CD4-positive, CD25-positive, alpha-beta regulatory T cell (primary cell): ENCODE results near the gene EFNA3. TPM values are rescaled to one million over a fixed set of nuclear protein-coding genes. Genes with fewer than 3 reads are reported as not detected.

Source experiments
- ATAC-seq, 2 donors: fragments of 150-1000 bp; cut with Tn5 transposase; one replicate each; pipeline ENCODE4 v1.10.0; 2021; ENCODE audit warnings: low read depth in 2 of 2, moderate number of reproducible peaks in 2 of 2, moderate library complexity in 1 of 2
- DNase-seq, 3 donors: peaks; one replicate each; pipeline versions ENCODE4 v3.0.0 to v3.0.0-alpha.2; 2012 to 2022; ENCODE audit warnings: mixed read lengths in 1 of 3
- H3K27ac ChIP-seq: one replicate; pipeline ENCODE4 v1.7.0; 2013; ENCODE audit warnings: mild to moderate bottlenecking, low read length; ENCODE audit not compliant: insufficient read depth, poor library complexity, severe bottlenecking
- H3K27me3 ChIP-seq: one replicate; pipeline ENCODE4 v1.7.0; 2013; ENCODE audit warnings: low read length; ENCODE audit not compliant: control insufficient read depth, insufficient read depth
- H3K36me3 ChIP-seq: one replicate; pipeline ENCODE4 v1.7.0; 2013; ENCODE audit warnings: mild to moderate bottlenecking, low read length, moderate library complexity; ENCODE audit not compliant: control insufficient read depth, insufficient read depth
- H3K4me1 ChIP-seq: 2 replicates; pipeline ENCODE4 v1.7.0; 2013; ENCODE audit warnings: mild to moderate bottlenecking, low read length; ENCODE audit not compliant: insufficient read depth, control insufficient read depth, poor library complexity, severe bottlenecking
- H3K4me3 ChIP-seq: one replicate; pipeline ENCODE4 v1.7.0; 2013; ENCODE audit warnings: low read depth, mild to moderate bottlenecking, low read length, moderate library complexity
- H3K9me3 ChIP-seq, 2 experiments: 1 replicate in 1 of 2; 2 replicates in 1 of 2; pipeline ENCODE4 v1.7.0; 2013; ENCODE audit warnings: low read length in 2 of 2, mild to moderate bottlenecking in 1 of 2, moderate library complexity in 1 of 2; ENCODE audit not compliant: control insufficient read depth in 2 of 2
- H3K27ac Mint-ChIP-seq, 3 donors: one replicate each; pipeline ENCODE4 v1.8.0; 2020 to 2022; ENCODE audit warnings: mild to moderate bottlenecking in 3 of 3, mixed read lengths in 3 of 3, moderate library complexity in 2 of 3
- H3K27me3 Mint-ChIP-seq: one replicate; pipeline ENCODE4 v1.8.0; 2022; ENCODE audit warnings: mild to moderate bottlenecking, mixed read lengths
- H3K36me3 Mint-ChIP-seq: one replicate; pipeline ENCODE4 v1.8.0; 2020; ENCODE audit warnings: mixed read lengths
- H3K4me1 Mint-ChIP-seq, 4 donors: one replicate each; pipeline ENCODE4 v1.8.0; 2020 to 2022; ENCODE audit warnings: mixed read lengths in 4 of 4, mild to moderate bottlenecking in 1 of 4
- H3K4me3 Mint-ChIP-seq, 4 donors: one replicate each; pipeline ENCODE4 v1.8.0; 2020 to 2022; ENCODE audit warnings: mild to moderate bottlenecking in 4 of 4, mixed read lengths in 4 of 4, moderate library complexity in 3 of 4
- H3K9me3 Mint-ChIP-seq, 7 donors: one replicate each; pipeline ENCODE4 v1.8.0; 2020 to 2022; ENCODE audit warnings: mixed read lengths in 7 of 7, mild to moderate bottlenecking in 3 of 7, moderate library complexity in 2 of 7
- polyA plus RNA-seq, 4 donors: library from polyadenylated mRNA; unstranded; fragments of 300-500 nt; fragmentation: Illumina TruSeq; gene quantifications; one replicate each; pipeline ENCODE4 v1.2.3, GENCODE V29; 2021
- total RNA-seq: library from RNA; stranded (reverse); gene quantifications from one replicate; pipeline ENCODE4 v1.2.3, GENCODE V29; 2022

EFNA3 gene
- 0.52 TPM for total RNA-seq
- 1 to 10 TPM in 1 of 4 donors, under 1 TPM in 3; 0.42 to 1.2 (median 0.69) TPM for polyA plus RNA-seq

- no peaks in the 10 kb centered on the region for H3K36me3 ChIP-seq
- Mint-ChIP-seq H3K27ac (peak within 1 kb of the TSS; percentile 30 to 84 (median 64)), H3K27me3 (peaks cover 51% of the 10 kb centered on the region), H3K4me3 (peak within 1 kb of the TSS; percentile 63 to 88 (median 79)), H3K9me3 (peaks cover 0 to 4% (median 0%) of the 10 kb centered on the region in 7 donors), H3K36me3 (no peaks in the 10 kb centered on the region), H3K4me1 (peaks cover 0 to 47% (median 20%) of the 10 kb centered on the region in 4 donors)
- H3K27ac ChIP-seq = no peak within 1 kb of the TSS
- no peaks in the 10 kb centered on the region for H3K9me3 ChIP-seq
- peaks cover 51% of the 10 kb centered on the region for H3K4me1 ChIP-seq
- H3K27me3 ChIP-seq = peaks cover 13% of the 10 kb centered on the region
- DNase-seq (peak; percentile 38 to 49 (median 40)), ATAC-seq (peak in 1 of 2 donors; percentile 22)
- no peak within 1 kb of the TSS for H3K4me3 ChIP-seq
Observed at GRCh38 chr1:155078469-155079209, at the start of gene EFNA3. Gene EFNA3, plus strand, starts transcription at chr1:155078837. Its CDS starts 105 bp downstream, at chr1:155078942.

- no peaks in the 10 kb centered on the region for H3K27me3 Mint-ChIP-seq
- H3K27ac ChIP-seq = no peak overlapping the region
- H3K4me1 Mint-ChIP-seq = no peaks in the 10 kb centered on the region
- H3K36me3 ChIP-seq = no peaks in the 10 kb centered on the region
- ATAC-seq (no peak), DNase-seq (no peak)
- no peaks in the 10 kb centered on the region for H3K36me3 Mint-ChIP-seq
- peaks cover 0 to 3% (median 0%) of the 10 kb centered on the region in 7 donors for H3K9me3 Mint-ChIP-seq
- no peak overlapping the region for H3K4me3 ChIP-seq
- no peaks in the 10 kb centered on the region for H3K4me1 ChIP-seq
- no peak overlapping the region for H3K4me3 Mint-ChIP-seq
- H3K27me3 ChIP-seq = no peaks in the 10 kb centered on the region
- H3K27ac Mint-ChIP-seq = peak overlapping the region in 1 of 3 donors; percentile 56
- H3K9me3 ChIP-seq = no peaks in the 10 kb centered on the region
Observed at GRCh38 chr1:155029513-155030242, 49.0 kb upstream of the EFNA3 start.

- ATAC-seq (no peak), DNase-seq (no peak)
- H3K4me1 Mint-ChIP-seq = no peaks in the 10 kb centered on the region
- H3K36me3 Mint-ChIP-seq = no peaks in the 10 kb centered on the region
- no peaks in the 10 kb centered on the region for H3K9me3 ChIP-seq
- H3K4me3 Mint-ChIP-seq = no peak overlapping the region
- H3K27me3 ChIP-seq = no peaks in the 10 kb centered on the region
- no peak overlapping the region for H3K27ac Mint-ChIP-seq
- peaks cover 2% of the 10 kb centered on the region for H3K27me3 Mint-ChIP-seq
- peaks cover 0 to 3% (median 0%) of the 10 kb centered on the region in 7 donors for H3K9me3 Mint-ChIP-seq
- H3K27ac ChIP-seq = no peak overlapping the region
- H3K36me3 ChIP-seq = no peaks in the 10 kb centered on the region
- no peak overlapping the region for H3K4me3 ChIP-seq
- no peaks in the 10 kb centered on the region for H3K4me1 ChIP-seq
Observed at GRCh38 chr1:155030243-155030795, 48.3 kb upstream of the EFNA3 start.

- ATAC-seq = no peak
Observed at GRCh38 chr1:155030899-155031298, 47.7 kb upstream of the EFNA3 start.

GRCh38 chr1:155032886-155033285 is 45.8 kb upstream of the EFNA3 start:
- Histone ChIP-seq H3K4me3 (no peak overlapping the region), H3K36me3 (no peaks in the 10 kb centered on the region), H3K9me3 (no peaks in the 10 kb centered on the region), H3K27ac (no peak overlapping the region), H3K4me1 (no peaks in the 10 kb centered on the region), H3K27me3 (no peaks in the 10 kb centered on the region)
- no peak overlapping the region for H3K4me3 Mint-ChIP-seq
- ATAC-seq (no peak), DNase-seq (no peak)
- no peaks in the 10 kb centered on the region for H3K36me3 Mint-ChIP-seq
- H3K27me3 Mint-ChIP-seq = peaks cover 20% of the 10 kb centered on the region
- peaks cover 0 to 3% (median 0%) of the 10 kb centered on the region in 7 donors for H3K9me3 Mint-ChIP-seq
- no peaks in the 10 kb centered on the region for H3K4me1 Mint-ChIP-seq
- no peak overlapping the region for H3K27ac Mint-ChIP-seq

More at GRCh38 chr1:155030899-155031298, 47.7 kb upstream of the EFNA3 start:
- peaks cover 0 to 3% (median 0%) of the 10 kb centered on the region in 7 donors for H3K9me3 Mint-ChIP-seq
- H3K27ac Mint-ChIP-seq = no peak overlapping the region
- Histone ChIP-seq H3K9me3 (no peaks in the 10 kb centered on the region), H3K36me3 (no peaks in the 10 kb centered on the region), H3K4me1 (no peaks in the 10 kb centered on the region), H3K27ac (no peak overlapping the region), H3K27me3 (no peaks in the 10 kb centered on the region), H3K4me3 (no peak overlapping the region)
- H3K27me3 Mint-ChIP-seq = peaks cover 5% of the 10 kb centered on the region
- H3K36me3 Mint-ChIP-seq = no peaks in the 10 kb centered on the region
- no peak for DNase-seq
- H3K4me3 Mint-ChIP-seq = no peak overlapping the region
- H3K4me1 Mint-ChIP-seq = no peaks in the 10 kb centered on the region

- H3K27me3 ChIP-seq = peaks cover 3% of the 10 kb centered on the region
- no peak within 1 kb of the TSS for H3K27ac ChIP-seq
- no peak within 1 kb of the TSS for H3K4me3 ChIP-seq
- Mint-ChIP-seq H3K27me3 (peaks cover 22% of the 10 kb centered on the region), H3K4me3 (no peak within 1 kb of the TSS), H3K9me3 (peaks cover 0 to 3% (median 0%) of the 10 kb centered on the region in 7 donors), H3K4me1 (no peaks in the 10 kb centered on the region), H3K36me3 (no peaks in the 10 kb centered on the region), H3K27ac (no peak within 1 kb of the TSS)
- no peaks in the 10 kb centered on the region for H3K36me3 ChIP-seq
- DNase-seq (no peak), ATAC-seq (no peak)
- H3K4me1 ChIP-seq = no peaks in the 10 kb centered on the region
- no peaks in the 10 kb centered on the region for H3K9me3 ChIP-seq
Observed at GRCh38 chr1:155033524-155033923, 45.1 kb upstream of the EFNA3 start, which contains the start of the genes DCST1 and DCST2. Gene DCST1, plus strand, starts transcription at chr1:155033824. Its CDS starts 213 bp downstream, at chr1:155034037. Gene DCST2, minus strand, starts transcription at chr1:155033781. Its CDS starts 80 bp downstream, at chr1:155033701.

- Mint-ChIP-seq H3K27ac (no peak overlapping the region), H3K27me3 (peaks cover 22% of the 10 kb centered on the region), H3K4me3 (no peak overlapping the region), H3K36me3 (no peaks in the 10 kb centered on the region), H3K9me3 (no peaks in the 10 kb centered on the region), H3K4me1 (no peaks in the 10 kb centered on the region)
- H3K4me1 ChIP-seq = no peaks in the 10 kb centered on the region
- no peak overlapping the region for H3K4me3 ChIP-seq
- no peak for ATAC-seq
- H3K36me3 ChIP-seq = no peaks in the 10 kb centered on the region
- peaks cover 3% of the 10 kb centered on the region for H3K27me3 ChIP-seq
- no peak overlapping the region for H3K27ac ChIP-seq
- DNase-seq = no peak
- no peaks in the 10 kb centered on the region for H3K9me3 ChIP-seq
Observed at GRCh38 chr1:155034318-155035208, 44.1 kb upstream of the EFNA3 start.
